ENCODE measurements around the gene AFG3L2. TPM values are rescaled to one million over a fixed set of nuclear protein-coding genes. Genes with fewer than 3 reads are reported as not detected.

Gene AFG3L2
- total and polyA plus RNA-seq, 9 of the 15 experiments (the other 6 are each of a cell fraction or from before 2014, with no cell fraction given): 24.1 to 109 (median 84.0) TPM

DNA sequence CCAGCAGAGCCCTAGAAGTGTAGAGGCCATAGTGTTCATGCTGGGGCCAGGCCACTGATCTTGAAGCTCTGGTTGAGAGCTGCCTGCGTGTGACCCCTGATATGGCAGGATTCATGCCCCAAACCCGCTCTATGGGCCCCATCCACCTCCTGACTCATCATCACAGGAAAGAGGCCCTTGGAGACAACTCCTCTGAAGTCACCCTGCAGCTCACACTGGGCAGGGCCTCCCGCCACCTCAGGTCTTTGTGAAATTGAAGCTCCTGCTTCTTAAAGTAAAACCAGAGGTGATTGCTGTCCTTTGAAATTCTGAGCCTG lies 81.0 kb downstream of the AFG3L2 start (continued):
- TF ChIP-seq ATF3 (IDR thresholded peaks at IDR 0.05): peak; percentile 67
- no peak for TF ChIP-seq ATF3 (CRISPR knock-in tag; conservative IDR thresholded peaks at IDR 0.05)
- TF ChIP-seq ZFPM2 (CRISPR knock-in tag; IDR thresholded peaks at IDR 0.05): no peak
- TF ChIP-seq L3MBTL2 (IDR thresholded peaks at IDR 0.05): peak; percentile 45; the same call in 1 of the 2 replicates
- peak; percentile 26; the same call in 1 of the 2 replicates for TF ChIP-seq NFE2 (IDR thresholded peaks at IDR 0.05; ENCODE audit: low read depth)
- no peak for TF ChIP-seq HLTF (IDR thresholded peaks at IDR 0.05)
- TF ChIP-seq KLF6 (CRISPR knock-in tag; IDR thresholded peaks at IDR 0.05; ENCODE audit: borderline replicate concordance): no peak
- TF ChIP-seq POLR2A (conservative IDR thresholded peaks at IDR 0.05): no peak
- TF ChIP-seq JUN (IDR thresholded peaks at IDR 0.05; ENCODE audit: borderline replicate concordance, low read depth, low read length): peak; percentile 51; the same call in 1 of the 2 replicates
- no peak for TF ChIP-seq JUN (CRISPR knock-in tag; IDR thresholded peaks at IDR 0.05; ENCODE audit: borderline replicate concordance)
- TF ChIP-seq ZNF175 (CRISPR knock-in tag; IDR thresholded peaks at IDR 0.05; ENCODE audit: low read depth): 0 out of 2 replicates have a peak, but pooled peaks have one; percentile 48
- TF ChIP-seq FOXP1 (CRISPR knock-in tag; IDR thresholded peaks at IDR 0.05): no peak
- TF ChIP-seq FIP1L1 (IDR thresholded peaks at IDR 0.05; ENCODE audit: low read depth, low read length, poor library complexity, severe bottlenecking): no peak
- TF ChIP-seq ARID4B (CRISPR knock-in tag; IDR thresholded peaks at IDR 0.05): no peak
- peak; percentile 61; the same call in 1 of the 2 replicates for TF ChIP-seq MAX (CRISPR knock-in tag; IDR thresholded peaks at IDR 0.05)
- TF ChIP-seq, protein P1, sequence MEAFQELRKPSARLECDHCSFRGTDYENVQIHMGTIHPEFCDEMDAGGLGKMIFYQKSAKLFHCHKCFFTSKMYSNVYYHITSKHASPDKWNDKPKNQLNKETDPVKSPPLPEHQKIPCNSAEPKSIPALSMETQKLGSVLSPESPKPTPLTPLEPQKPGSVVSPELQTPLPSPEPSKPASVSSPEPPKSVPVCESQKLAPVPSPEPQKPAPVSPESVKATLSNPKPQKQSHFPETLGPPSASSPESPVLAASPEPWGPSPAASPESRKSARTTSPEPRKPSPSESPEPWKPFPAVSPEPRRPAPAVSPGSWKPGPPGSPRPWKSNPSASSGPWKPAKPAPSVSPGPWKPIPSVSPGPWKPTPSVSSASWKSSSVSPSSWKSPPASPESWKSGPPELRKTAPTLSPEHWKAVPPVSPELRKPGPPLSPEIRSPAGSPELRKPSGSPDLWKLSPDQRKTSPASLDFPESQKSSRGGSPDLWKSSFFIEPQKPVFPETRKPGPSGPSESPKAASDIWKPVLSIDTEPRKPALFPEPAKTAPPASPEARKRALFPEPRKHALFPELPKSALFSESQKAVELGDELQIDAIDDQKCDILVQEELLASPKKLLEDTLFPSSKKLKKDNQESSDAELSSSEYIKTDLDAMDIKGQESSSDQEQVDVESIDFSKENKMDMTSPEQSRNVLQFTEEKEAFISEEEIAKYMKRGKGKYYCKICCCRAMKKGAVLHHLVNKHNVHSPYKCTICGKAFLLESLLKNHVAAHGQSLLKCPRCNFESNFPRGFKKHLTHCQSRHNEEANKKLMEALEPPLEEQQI (IDR thresholded peaks at IDR 0.05): no peak
- TF ChIP-seq, protein P2, sequence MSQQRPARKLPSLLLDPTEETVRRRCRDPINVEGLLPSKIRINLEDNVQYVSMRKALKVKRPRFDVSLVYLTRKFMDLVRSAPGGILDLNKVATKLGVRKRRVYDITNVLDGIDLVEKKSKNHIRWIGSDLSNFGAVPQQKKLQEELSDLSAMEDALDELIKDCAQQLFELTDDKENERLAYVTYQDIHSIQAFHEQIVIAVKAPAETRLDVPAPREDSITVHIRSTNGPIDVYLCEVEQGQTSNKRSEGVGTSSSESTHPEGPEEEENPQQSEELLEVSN (IDR thresholded peaks at IDR 0.05; ENCODE audit: borderline replicate concordance in 1 of 2, extremely low read depth in 1 of 2, insufficient read depth in 1 of 2, insufficient read length in 1 of 2, low read depth in 1 of 2, low read length in 1 of 2, poor library complexity in 1 of 2, severe bottlenecking in 1 of 2): peak in 1 of 2 experiments; percentile 75
- TF ChIP-seq TAF9B (IDR thresholded peaks at IDR 0.05; ENCODE audit: partially characterized antibody): no peak
- no peak for TF ChIP-seq ZNF75A (CRISPR knock-in tag; IDR thresholded peaks at IDR 0.05)
